Activated naive CD8-positive, alpha-beta T cell treated with anti-CD3 and anti-CD28 coated beads, Interleukin-2, amount 50 U/mL, for 24 hours (primary cell): Measurements from ENCODE around the gene LDAH.

Experiments
- ATAC-seq: fragments of 150-1000 bp; cut with Tn5 transposase; one replicate; pipeline ENCODE4 v1.10.0; 2021
- DNase-seq: peaks from one replicate; pipeline ENCODE4 v3.0.0; 2021
- H3K27ac Mint-ChIP-seq: one replicate; pipeline ENCODE4 v1.8.0; 2021; ENCODE audit warnings: mild to moderate bottlenecking, mixed read lengths
- H3K27me3 Mint-ChIP-seq: one replicate; pipeline ENCODE4 v1.8.0; 2021; ENCODE audit warnings: mixed read lengths
- H3K36me3 Mint-ChIP-seq: one replicate; pipeline ENCODE4 v1.8.0; 2021; ENCODE audit warnings: low read depth, mixed read lengths
- H3K4me1 Mint-ChIP-seq: one replicate; pipeline ENCODE4 v1.8.0; 2021; ENCODE audit warnings: mixed read lengths
- H3K4me3 Mint-ChIP-seq: one replicate; pipeline ENCODE4 v1.8.0; 2021; ENCODE audit warnings: mild to moderate bottlenecking, moderate library complexity, mixed read lengths
- H3K9me3 Mint-ChIP-seq: one replicate; pipeline ENCODE4 v1.8.0; 2021; ENCODE audit warnings: mixed read lengths

Gene LDAH

DNA sequence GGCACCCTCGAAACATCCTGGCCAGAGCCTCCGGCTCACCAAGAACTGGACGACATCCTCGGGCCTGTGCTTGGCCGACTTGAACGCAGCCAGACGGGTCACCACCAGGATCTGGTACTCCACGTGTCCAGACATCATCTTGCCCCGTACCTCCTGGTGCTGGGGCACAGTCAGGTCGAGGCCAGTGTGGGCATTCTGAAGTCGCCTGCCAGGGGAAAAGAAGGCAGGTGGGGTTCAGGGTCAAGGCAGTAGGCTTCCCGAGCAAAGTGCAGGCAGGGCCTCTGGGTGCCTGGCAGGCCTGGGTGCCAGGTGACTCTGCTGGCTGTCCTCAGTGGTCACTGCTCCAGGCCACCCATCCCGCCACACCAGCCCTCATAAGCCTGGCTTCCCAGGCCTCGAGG lies 177.6 kb downstream of the LDAH start:
- peaks cover 6% of the 10 kb centered on the region for H3K36me3 Mint-ChIP-seq
- DNase-seq (no peak), ATAC-seq (no peak)
- H3K27ac Mint-ChIP-seq: no peak overlapping the region
- no peaks in the 10 kb centered on the region for H3K9me3 Mint-ChIP-seq
- H3K4me3 Mint-ChIP-seq: no peak overlapping the region
- H3K4me1 Mint-ChIP-seq: peaks cover 23% of the 10 kb centered on the region
- H3K27me3 Mint-ChIP-seq: no peaks in the 10 kb centered on the region

DNA sequence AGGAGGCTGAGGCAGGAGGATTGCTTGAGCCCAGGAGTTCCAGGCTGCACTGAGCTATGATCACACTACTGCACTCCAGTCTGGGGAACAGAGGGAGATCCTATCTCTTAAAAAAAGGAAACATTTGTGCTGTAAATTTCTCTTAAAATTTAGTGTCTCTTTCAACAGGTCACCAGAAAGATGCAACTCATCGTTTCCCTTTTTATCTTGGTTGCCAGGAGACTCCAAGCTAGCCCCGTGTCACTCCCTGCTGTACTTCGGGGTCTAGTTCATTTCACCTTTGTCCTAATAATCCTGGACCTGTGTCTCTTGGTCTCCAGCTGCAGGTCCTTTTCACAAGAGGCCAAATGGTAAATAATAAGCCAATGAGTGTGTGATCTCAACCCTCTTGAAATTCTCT lies 179.1 kb downstream of the LDAH start:
- Mint-ChIP-seq H3K36me3 (peaks cover 6% of the 10 kb centered on the region), H3K9me3 (no peaks in the 10 kb centered on the region), H3K4me1 (peaks cover 10% of the 10 kb centered on the region), H3K4me3 (no peak overlapping the region), H3K27me3 (no peaks in the 10 kb centered on the region), H3K27ac (no peak overlapping the region)
- ATAC-seq: no peak
- DNase-seq: no peak

- no peak overlapping the region for H3K27ac Mint-ChIP-seq
- ATAC-seq (no peak), DNase-seq (no peak)
- H3K4me1 Mint-ChIP-seq: peaks cover 4% of the 10 kb centered on the region
- H3K4me3 Mint-ChIP-seq: no peak overlapping the region
- no peaks in the 10 kb centered on the region for H3K27me3 Mint-ChIP-seq
- H3K36me3 Mint-ChIP-seq: peaks cover 6% of the 10 kb centered on the region
- no peaks in the 10 kb centered on the region for H3K9me3 Mint-ChIP-seq
Observed at GRCh38 chr2:20643060-20643459, 179.8 kb downstream of the LDAH start.

DNA sequence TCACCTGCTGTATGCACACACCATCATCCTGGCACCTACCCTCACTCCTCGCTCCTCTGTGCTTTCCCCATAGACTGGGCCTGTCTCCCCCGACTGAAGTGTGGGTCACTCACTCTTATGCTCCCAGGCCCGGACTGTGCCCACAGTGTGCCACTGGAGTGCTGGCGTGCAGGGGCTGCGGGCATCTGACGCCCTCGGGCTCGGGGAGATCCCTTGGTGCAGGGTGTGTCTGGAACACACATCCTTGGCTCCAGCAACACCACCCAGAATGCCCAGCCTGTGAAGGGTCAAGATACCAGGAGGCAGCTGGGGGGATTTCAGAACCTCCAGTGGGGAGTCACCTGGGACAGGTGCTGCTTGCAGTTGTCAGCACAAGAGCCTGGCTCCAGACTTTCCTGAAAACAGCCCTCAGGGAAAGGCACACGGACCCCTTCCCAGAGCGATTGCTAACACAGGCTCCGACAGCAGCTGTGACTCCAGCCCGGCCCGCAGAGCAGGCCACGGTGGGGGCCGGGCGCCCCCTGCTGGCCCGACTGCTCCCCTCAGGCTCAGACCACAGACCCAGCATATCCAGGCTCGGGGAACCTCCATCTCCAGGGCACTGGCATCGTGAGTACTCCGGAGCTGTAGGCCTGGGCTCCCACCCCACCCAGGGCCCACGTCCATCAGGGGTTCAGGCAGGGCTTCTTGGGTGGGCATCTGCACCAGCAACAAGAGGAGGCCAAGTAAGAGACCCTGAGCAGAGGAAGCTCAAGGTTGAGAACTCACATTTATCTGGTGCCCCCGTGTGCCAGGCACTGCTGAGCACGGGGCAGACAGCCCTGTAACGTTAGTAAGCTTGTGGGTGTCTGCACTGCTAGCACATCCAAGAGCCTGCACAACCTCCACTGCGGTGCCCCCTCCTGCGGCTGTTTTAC lies 180.6 kb downstream of the LDAH start:
- Mint-ChIP-seq H3K4me1 (no peaks in the 10 kb centered on the region), H3K9me3 (no peaks in the 10 kb centered on the region), H3K27me3 (no peaks in the 10 kb centered on the region), H3K36me3 (peaks cover 6% of the 10 kb centered on the region), H3K4me3 (no peak overlapping the region), H3K27ac (no peak overlapping the region)
- DNase-seq: peak; percentile 78
- ATAC-seq: peak; percentile 95

DNA sequence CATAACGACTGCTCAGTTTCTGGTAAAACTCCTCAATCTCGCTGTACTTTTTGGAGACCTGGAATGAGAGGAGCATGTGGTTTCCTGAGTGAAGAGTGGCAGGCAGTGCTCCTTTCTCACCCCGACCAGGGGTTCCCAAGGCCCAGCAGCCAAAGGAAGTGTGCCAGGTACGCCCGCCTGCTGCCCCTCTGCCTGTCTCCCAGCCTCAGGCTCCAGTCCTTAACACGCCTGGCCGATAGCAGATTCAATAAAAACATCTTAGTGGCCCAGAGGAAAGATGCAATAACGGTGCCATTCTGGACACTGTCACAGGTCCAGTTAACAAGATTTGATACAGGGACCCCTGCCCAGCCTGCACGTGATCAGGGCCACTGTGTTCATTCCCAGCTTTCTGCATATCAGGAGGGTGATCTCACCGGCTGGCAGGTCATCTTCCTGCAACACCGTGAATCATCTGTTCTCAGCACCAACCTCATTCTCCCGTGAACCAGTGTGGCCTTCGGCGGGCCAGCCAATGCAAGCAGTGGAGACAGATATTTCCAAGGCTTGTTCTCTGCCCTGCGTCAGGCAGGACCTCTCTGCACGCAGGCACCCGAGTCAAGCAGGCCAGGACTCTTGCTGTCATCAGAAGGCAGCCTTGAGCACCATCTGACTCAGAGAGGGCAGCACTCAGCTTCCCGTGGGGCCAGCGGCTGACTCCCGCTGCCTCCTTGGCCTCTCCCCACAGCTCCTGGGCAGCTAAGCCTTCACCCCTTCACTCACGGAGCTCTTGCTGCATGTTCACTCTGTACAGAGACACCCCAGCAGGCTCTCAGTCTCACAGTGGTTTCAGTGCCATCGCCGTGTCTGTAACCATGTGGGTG lies 181.5 kb downstream of the LDAH start:
- Mint-ChIP-seq H3K27ac (no peak overlapping the region), H3K9me3 (no peaks in the 10 kb centered on the region), H3K4me3 (no peak overlapping the region), H3K27me3 (no peaks in the 10 kb centered on the region), H3K4me1 (no peaks in the 10 kb centered on the region), H3K36me3 (peaks cover 7% of the 10 kb centered on the region)
- ATAC-seq: no peak
- no peak for DNase-seq

DNA sequence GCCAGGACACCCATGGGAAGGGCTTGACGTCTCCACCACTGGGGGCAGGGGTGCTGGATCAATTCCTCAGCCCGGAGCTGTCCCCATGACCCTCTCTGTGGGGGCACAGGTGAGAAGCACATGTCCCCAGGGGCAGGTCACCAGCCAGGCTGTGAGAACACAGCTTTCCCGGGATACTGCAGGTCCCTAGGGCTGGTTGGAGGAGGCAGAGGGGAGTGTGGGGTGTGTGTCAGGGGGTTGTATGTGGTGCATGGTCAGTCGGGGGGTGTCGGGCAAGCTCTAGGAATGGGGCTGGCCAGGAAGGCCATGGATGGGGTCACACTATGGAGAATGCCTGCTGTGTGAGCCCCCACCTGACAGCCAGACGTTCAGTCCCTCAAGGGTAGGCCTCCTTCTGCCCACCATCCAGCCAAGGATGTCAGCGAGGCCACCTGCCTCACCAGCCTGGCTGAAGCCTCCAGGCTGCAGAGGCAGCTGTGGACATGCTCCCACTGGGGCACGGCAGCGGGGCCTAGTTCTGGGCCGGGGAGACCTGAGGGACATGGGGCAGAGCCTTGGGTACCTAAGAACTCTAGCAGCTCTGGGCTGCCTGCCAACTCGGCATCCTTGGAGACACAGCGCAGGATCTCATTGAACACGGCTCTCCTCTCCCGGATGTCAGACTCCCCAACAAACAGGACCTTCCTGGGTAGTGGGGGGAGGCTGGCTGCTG lies 182.3 kb downstream of the LDAH start:
- no peaks in the 10 kb centered on the region for H3K9me3 Mint-ChIP-seq
- peaks cover 7% of the 10 kb centered on the region for H3K36me3 Mint-ChIP-seq

DNA sequence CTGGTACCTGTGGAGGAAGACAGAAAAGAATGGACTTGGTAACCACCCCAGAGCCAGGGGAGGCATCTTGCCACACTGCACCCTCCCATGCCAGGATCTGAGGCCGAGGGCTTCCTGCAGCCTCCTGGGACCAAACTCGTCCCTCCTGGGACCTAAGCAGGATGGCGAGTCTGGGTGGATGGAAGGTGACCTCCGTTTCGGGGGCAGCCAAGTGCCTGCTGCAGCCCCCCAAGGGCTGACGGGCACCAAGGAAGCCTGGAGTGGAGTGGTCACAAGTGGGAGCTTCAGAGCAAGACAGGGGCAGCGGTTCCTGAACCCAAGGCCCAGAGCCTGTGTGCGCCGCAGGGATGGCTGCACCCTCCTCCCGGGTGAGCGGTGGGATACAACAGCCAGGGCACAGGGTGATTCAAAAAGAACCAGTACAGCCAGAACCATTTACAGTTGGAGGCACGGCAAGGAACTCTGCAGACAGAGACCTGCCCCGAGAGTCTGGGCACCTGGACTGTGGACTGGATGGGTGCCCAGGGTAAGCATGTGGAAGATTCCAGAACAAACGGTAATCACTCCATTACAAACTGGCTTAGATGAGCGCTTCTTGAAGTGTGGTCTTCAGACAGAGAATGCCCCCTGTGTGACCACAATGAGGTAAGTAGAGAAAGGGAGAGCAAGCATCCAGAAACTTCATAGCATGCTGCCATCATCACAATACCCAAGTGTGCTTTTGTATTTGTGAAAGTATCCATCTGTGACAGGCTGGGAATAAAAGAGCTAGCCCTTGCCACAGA lies 184.1 kb downstream of the LDAH start:
- H3K27me3 Mint-ChIP-seq: no peaks in the 10 kb centered on the region
- no peaks in the 10 kb centered on the region for H3K9me3 Mint-ChIP-seq
- no peak for ATAC-seq
- no peak overlapping the region for H3K4me3 Mint-ChIP-seq
- peaks cover 2% of the 10 kb centered on the region for H3K36me3 Mint-ChIP-seq
- H3K4me1 Mint-ChIP-seq: no peaks in the 10 kb centered on the region
- DNase-seq: no peak
- H3K27ac Mint-ChIP-seq: no peak overlapping the region

More for the DNA sequence above, 182.3 kb downstream of the LDAH start:
- Mint-ChIP-seq H3K27ac (no peak overlapping the region), H3K27me3 (no peaks in the 10 kb centered on the region), H3K4me1 (no peaks in the 10 kb centered on the region), H3K4me3 (no peak overlapping the region)
- ATAC-seq: no peak
- no peak for DNase-seq

DNA sequence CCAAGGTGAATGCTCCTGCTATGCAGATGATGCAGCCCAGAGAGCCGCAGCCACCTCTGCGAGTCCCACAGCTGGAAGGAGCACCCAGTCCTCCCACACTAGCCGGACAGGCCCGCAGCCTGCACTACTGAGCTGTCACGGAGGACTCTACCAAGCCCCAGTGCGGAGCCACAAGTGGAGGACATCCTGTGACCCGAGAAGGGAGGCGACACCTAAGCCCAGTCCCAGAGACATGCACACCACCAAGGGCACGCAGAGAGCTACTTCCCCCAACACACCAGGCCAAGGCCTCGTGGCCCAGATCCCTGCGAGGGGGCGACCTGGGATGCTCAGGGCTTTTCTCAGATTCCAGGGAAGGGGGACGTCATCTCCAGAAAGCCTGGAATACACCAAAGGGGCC lies 184.9 kb downstream of the LDAH start:
- H3K27me3 Mint-ChIP-seq: no peaks in the 10 kb centered on the region
- H3K4me1 Mint-ChIP-seq: no peaks in the 10 kb centered on the region
- no peak overlapping the region for H3K4me3 Mint-ChIP-seq
- peaks cover 2% of the 10 kb centered on the region for H3K36me3 Mint-ChIP-seq
- no peak for ATAC-seq
- no peak for DNase-seq
- H3K9me3 Mint-ChIP-seq: no peaks in the 10 kb centered on the region
- no peak overlapping the region for H3K27ac Mint-ChIP-seq

GRCh38 chr2:20637147-20637546 lies 185.8 kb downstream of the LDAH start:
- no peaks in the 10 kb centered on the region for H3K27me3 Mint-ChIP-seq
- H3K9me3 Mint-ChIP-seq: no peaks in the 10 kb centered on the region
- peaks cover 2% of the 10 kb centered on the region for H3K36me3 Mint-ChIP-seq
- ATAC-seq (no peak), DNase-seq (no peak)
- H3K4me1 Mint-ChIP-seq: no peaks in the 10 kb centered on the region
- no peak overlapping the region for H3K4me3 Mint-ChIP-seq
- H3K27ac Mint-ChIP-seq: no peak overlapping the region

- DNase-seq (peak; percentile 73), ATAC-seq (peak; percentile 75)
- H3K9me3 Mint-ChIP-seq: no peaks in the 10 kb centered on the region
- no peak overlapping the region for H3K27ac Mint-ChIP-seq
- H3K4me3 Mint-ChIP-seq: no peak overlapping the region
- no peaks in the 10 kb centered on the region for H3K4me1 Mint-ChIP-seq
- no peaks in the 10 kb centered on the region for H3K27me3 Mint-ChIP-seq
- peaks cover 2% of the 10 kb centered on the region for H3K36me3 Mint-ChIP-seq
Observed at GRCh38 chr2:20635675-20636584, 187.0 kb downstream of the LDAH start.

GRCh38 chr2:20635113-20635510 lies 187.8 kb downstream of the LDAH start:
- ATAC-seq: no peak
- Mint-ChIP-seq H3K4me1 (no peaks in the 10 kb centered on the region), H3K27ac (no peak overlapping the region), H3K4me3 (no peak overlapping the region), H3K36me3 (peaks cover 2% of the 10 kb centered on the region), H3K9me3 (no peaks in the 10 kb centered on the region), H3K27me3 (no peaks in the 10 kb centered on the region)
- DNase-seq: no peak

DNA sequence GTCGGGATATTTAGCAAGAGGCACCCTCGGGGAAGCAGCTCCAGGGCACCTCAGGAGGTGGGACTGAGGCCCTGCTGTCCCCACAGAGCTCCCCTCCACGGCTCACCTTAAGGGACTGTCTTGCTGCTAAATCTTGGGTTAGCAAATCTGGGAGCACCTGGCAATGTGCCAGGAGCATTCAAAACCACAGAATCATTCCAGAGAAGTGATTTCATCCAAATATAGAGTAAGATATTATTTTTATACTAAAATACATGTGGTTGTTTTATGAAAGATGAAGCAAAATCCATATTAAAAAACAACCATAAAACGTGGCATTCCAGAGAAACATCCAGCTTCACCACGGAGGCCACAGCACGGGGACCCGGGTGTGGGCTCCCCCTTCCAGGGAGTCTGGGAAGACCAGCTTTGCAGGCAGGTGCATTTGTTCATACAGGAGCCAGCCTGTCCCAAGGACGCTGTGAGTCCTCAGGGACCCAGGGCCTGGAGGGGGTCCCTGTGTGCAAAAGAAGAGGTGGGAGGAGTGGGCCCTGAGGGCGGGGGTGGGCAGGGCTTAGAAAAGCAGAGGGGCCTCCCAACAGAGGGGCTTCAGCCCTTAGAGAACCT lies 188.3 kb downstream of the LDAH start:
- H3K4me1 Mint-ChIP-seq: no peaks in the 10 kb centered on the region
- H3K27ac Mint-ChIP-seq: no peak overlapping the region
- H3K4me3 Mint-ChIP-seq: no peak overlapping the region
- no peaks in the 10 kb centered on the region for H3K9me3 Mint-ChIP-seq
- H3K27me3 Mint-ChIP-seq: no peaks in the 10 kb centered on the region
- H3K36me3 Mint-ChIP-seq: peaks cover 2% of the 10 kb centered on the region
- DNase-seq (no peak), ATAC-seq (no peak)
